ENCODE measurements around the gene SCN9A. TPM values are rescaled to one million over a fixed set of nuclear protein-coding genes. Genes with fewer than 3 reads are reported as not detected.

The SCN9A gene
- total and polyA plus RNA-seq, 2 of the 4 experiments (the other 2 are of a cell fraction), result 40.1 to 135 TPM

GRCh38 chr2:166373951-166374350, 1.8 kb downstream of the SCN9A start:
- Histone ChIP-seq H4K20me1 (ENCODE audit: insufficient read depth, low read length) (no peaks in the 10 kb centered on the region), H2BK20ac (ENCODE audit: low read depth, low read length) (no peak overlapping the region), H3K27ac (ENCODE audit: insufficient read depth, low read length) (no peak overlapping the region), H4K8ac (ENCODE audit: low read depth in 2 of 2, low read length in 2 of 2) (no peak overlapping the region), H2AK9ac (replicated peaks; ENCODE audit: low read depth, low read length, poor library complexity) (no peak overlapping the region), H2AFZ (replicated peaks; ENCODE audit: low read length, poor library complexity) (no peak overlapping the region), H3K4me1 (ENCODE audit: control insufficient read depth, insufficient read depth, low read length) (peaks cover 7% of the 10 kb centered on the region), H3K36me3 (ENCODE audit: control insufficient read depth, insufficient read depth, low read length) (no peaks in the 10 kb centered on the region), H3K56ac (ENCODE audit: extremely low read depth, insufficient read depth, low read length) (no peak overlapping the region), H3K9me3 (ENCODE audit: control insufficient read depth, insufficient read depth, low read length) (no peaks in the 10 kb centered on the region), H3K27me3 (ENCODE audit: control insufficient read depth, insufficient read depth, low read length) (no peaks in the 10 kb centered on the region), H2AK5ac (ENCODE audit: low read depth, low read length) (no peak overlapping the region), H3K79me1 (ENCODE audit: low read depth in 1 of 2, low read length in 2 of 2) (peaks cover 7 to 28% of the 10 kb centered on the region in 2 experiments), H2BK120ac (ENCODE audit: low read depth, low read length) (no peak overlapping the region), H2BK5ac (ENCODE audit: low read depth, low read length, poor library complexity, severe bottlenecking) (peak overlapping the region; percentile 65), H3K18ac (ENCODE audit: low read depth, low read length) (no peak overlapping the region), H3K4me3 (ENCODE audit: insufficient read depth, low read depth, low read length) (peak overlapping the region; percentile 0; the same call in 1 of the 2 replicates), H3K14ac (replicated peaks; ENCODE audit: low read depth, low read length) (no peak overlapping the region), H4K91ac (ENCODE audit: insufficient read depth, low read depth, low read length) (no peak overlapping the region), H4K5ac (ENCODE audit: low read depth, low read length) (no peak overlapping the region), H2BK15ac (ENCODE audit: low read depth, low read length) (no peak overlapping the region), H3K4ac (ENCODE audit: low read depth, low read length) (no peak overlapping the region), H3K4me2 (ENCODE audit: low read depth, low read length) (peak overlapping the region; percentile 33; the same call in 1 of the 2 replicates), H3K23ac (ENCODE audit: low read depth, low read length) (no peak overlapping the region), H3K9me1 (ENCODE audit: insufficient read depth, low read length) (no peaks in the 10 kb centered on the region; the same call in 1 of the 2 replicates), H3K9ac (ENCODE audit: low read depth, low read length) (no peak overlapping the region)
- in situ Hi-C loops (cut with MboI; ENCODE audit: low sequenced_read_pairs), result no loop called here
- DNase-seq (peak; percentile 95), ATAC-seq (ENCODE audit: low read depth) (no peak)
- intact Hi-C loops (cut with micrococcal nuclease), result loop anchor here (5.0 kb wide), 1 partner anchor 82 kb away; no protein-coding TSS in a partner anchor
- BruUV-seq (replicated peaks), result no TSS peak
- TF ChIP-seq ELK1 (IDR thresholded peaks at IDR 0.05; ENCODE audit: borderline replicate concordance, low read depth, low read length), result no peak
- TF ChIP-seq MAFK (IDR thresholded peaks at IDR 0.05; ENCODE audit: low read depth, low read length), result no peak
- TF ChIP-seq USF2 (IDR thresholded peaks at IDR 0.05; ENCODE audit: low read depth, low read length), result no peak
- TF ChIP-seq CHD1 (IDR thresholded peaks at IDR 0.05; ENCODE audit: low read depth, low read length), result no peak
- TF ChIP-seq FOS (IDR thresholded peaks at IDR 0.05; ENCODE audit: low read depth, low read length), result no peak
- no peak for TF ChIP-seq RFX5 (IDR thresholded peaks at IDR 0.05; ENCODE audit: low read depth, low read length)
- TF ChIP-seq RCOR1 (IDR thresholded peaks at IDR 0.05; ENCODE audit: insufficient replicate concordance, low read length), result no peak
- no peak for TF ChIP-seq MAZ (IDR thresholded peaks at IDR 0.05; ENCODE audit: borderline replicate concordance, low read depth, low read length)
- no peak for TF ChIP-seq BHLHE40 (IDR thresholded peaks at IDR 0.05; ENCODE audit: low read depth, low read length)
- no peak for TF ChIP-seq POLR2A (IDR thresholded peaks at IDR 0.05; ENCODE audit: low read depth, low read length)
- TF ChIP-seq RAD21 (IDR thresholded peaks at IDR 0.05; ENCODE audit: low read length), result no peak
- TF ChIP-seq SMC3 (IDR thresholded peaks at IDR 0.05; ENCODE audit: low read depth, low read length), result no peak
- no peak for TF ChIP-seq CTCF (conservative IDR thresholded peaks at IDR 0.05; ENCODE audit: low read depth, low read length)
- TF ChIP-seq CEBPB (IDR thresholded peaks at IDR 0.05; ENCODE audit: low read depth, low read length), result no peak
- no peak for TF ChIP-seq NFE2L2 (IDR thresholded peaks at IDR 0.05; ENCODE audit: low read depth, low read length)
- no peak for TF ChIP-seq MXI1 (IDR thresholded peaks at IDR 0.05; ENCODE audit: borderline replicate concordance, low read depth, low read length)
- ChIA-PET POLR2A (ENCODE audit: unreplicated experiment) (no interaction called here), CTCF (interaction anchor here (0.6 kb wide), 1 partner anchor 219 kb away, joined by 4 read pairs; no protein-coding TSS in a partner anchor)
- dilution Hi-C loops (cut with HindIII; ENCODE audit: low sequenced_read_pairs, unreplicated experiment), result no loop called here
